Mucosa of descending colon (tissue), 3 donors: ENCODE results near the gene TCF15. TPM values are rescaled to one million over a fixed set of nuclear protein-coding genes. Genes with fewer than 3 reads are reported as not detected.

Experiments
- ATAC-seq: fragments of 200-7000 bp; cut with Tn5 transposase; one replicate; pipeline ENCODE4 v1.9.1; 2020; ENCODE audit warnings: mild to moderate bottlenecking, moderate library complexity
- DNase-seq, 3 donors: peaks; one replicate each; pipeline ENCODE4 v3.0.0-alpha.2; 2020
- H3K36me3 ChIP-seq: fragments of 200-600 bp; one replicate; pipeline ENCODE4 v1.8.0; 2021; ENCODE audit warnings: low read depth, mild to moderate bottlenecking
- H3K4me1 ChIP-seq: fragments of 200-600 bp; one replicate; pipeline ENCODE4 v1.8.0; 2021; ENCODE audit warnings: low read depth, mild to moderate bottlenecking
- H3K4me3 ChIP-seq: fragments of 200-600 bp; one replicate; pipeline ENCODE4 v1.8.0; 2021; ENCODE audit warnings: mild to moderate bottlenecking
- H3K9me3 ChIP-seq: fragments of 200-600 bp; one replicate; pipeline ENCODE4 v1.8.0; 2021; ENCODE audit warnings: mild to moderate bottlenecking
- CTCF ChIP-seq: fragments of 200-600 bp; IDR thresholded peaks from one replicate; pipeline ENCODE4 v1.8.0; 2022; ENCODE audit warnings: antibody characterized with exemption, mild to moderate bottlenecking
- intact Hi-C, 2 donors: fragments of 100-400 bp; cut with DNase I in 1 of 2; cut with micrococcal nuclease in 1 of 2; formaldehyde crosslinking; loops; one replicate each; pipeline versions ENCODE4 v1.11.0 to v1.11.1; 2022; cut with DNase I, micrococcal nuclease
- total RNA-seq, 3 donors: library from RNA; stranded (reverse); fragmentation: NEBNext Ultra II Directional in 2 of 3; extraction: Animal tissue kit (Norgen Biotek cat#: 25700) in 2 of 3; gene quantifications; one replicate each; pipeline versions ENCODE4 v1.2.1 to v1.2.4, GENCODE V29; 2021 to 2023
- donor health status: DM: no; HTN: no; CAD: no; lungs with moderate emphysema.
- donor health status: DM: no; HTN: no; CAD: no.
- donor health status: DM: no; HTN: yes; CAD: no.

Gene TCF15
- total RNA-seq, 3 donors from 2014 or later: 0.82 TPM; not detected in 2

DNA sequence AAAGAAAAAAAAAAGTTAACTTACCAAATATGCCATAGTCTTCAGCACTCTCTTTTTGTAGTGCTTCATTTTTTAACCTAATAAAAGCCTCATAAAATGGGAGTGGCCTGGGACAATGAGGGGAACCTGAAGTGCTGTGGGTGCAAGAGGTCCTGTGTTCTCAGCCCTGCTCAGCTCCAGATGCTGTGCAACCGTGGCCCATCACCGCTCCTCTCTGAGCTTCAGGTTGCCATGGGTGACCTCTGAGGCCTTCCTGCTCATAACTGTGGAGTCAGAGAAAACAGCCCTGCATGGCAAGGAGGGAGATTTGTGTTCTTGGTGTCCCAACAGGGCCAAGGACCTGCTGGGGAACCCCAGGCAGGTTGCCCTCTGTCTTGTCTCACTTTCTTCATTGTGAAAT is 10.0 kb downstream of the TCF15 start:
- intact Hi-C loops: no loop called here
- ATAC-seq (no peak), DNase-seq (no peak)
- no peaks in the 10 kb centered on the region for H3K4me1 ChIP-seq
- no peaks in the 10 kb centered on the region for H3K9me3 ChIP-seq
- H3K36me3 ChIP-seq: no peaks in the 10 kb centered on the region
- no peak overlapping the region for H3K4me3 ChIP-seq
- TF ChIP-seq CTCF: no peak

- no peak for ATAC-seq
Measured at GRCh38 chr20:598133-598850, 11.8 kb downstream of the TCF15 start.

GRCh38 chr20:597560-597959 is 12.5 kb downstream of the TCF15 start:
- no peaks in the 10 kb centered on the region for H3K36me3 ChIP-seq
- no peaks in the 10 kb centered on the region for H3K4me1 ChIP-seq
- no peak for TF ChIP-seq CTCF
- no peak for DNase-seq
- H3K9me3 ChIP-seq: no peaks in the 10 kb centered on the region
- no peak overlapping the region for H3K4me3 ChIP-seq
- no peak for ATAC-seq
- intact Hi-C loops: no loop called here

More at GRCh38 chr20:598133-598850, 11.8 kb downstream of the TCF15 start:
- intact Hi-C loops: no loop called here
- DNase-seq: no peak
- no peaks in the 10 kb centered on the region for H3K9me3 ChIP-seq
- no peaks in the 10 kb centered on the region for H3K4me1 ChIP-seq
- TF ChIP-seq CTCF: no peak
- H3K4me3 ChIP-seq: no peak overlapping the region
- no peaks in the 10 kb centered on the region for H3K36me3 ChIP-seq

- TF ChIP-seq CTCF: no peak
- H3K4me1 ChIP-seq: no peaks in the 10 kb centered on the region
- DNase-seq (no peak), ATAC-seq (no peak)
- intact Hi-C loops: no loop called here
- H3K36me3 ChIP-seq: no peaks in the 10 kb centered on the region
- H3K9me3 ChIP-seq: no peaks in the 10 kb centered on the region
- H3K4me3 ChIP-seq: no peak overlapping the region
Measured at GRCh38 chr20:595330-596308, 14.5 kb downstream of the TCF15 start.

DNA sequence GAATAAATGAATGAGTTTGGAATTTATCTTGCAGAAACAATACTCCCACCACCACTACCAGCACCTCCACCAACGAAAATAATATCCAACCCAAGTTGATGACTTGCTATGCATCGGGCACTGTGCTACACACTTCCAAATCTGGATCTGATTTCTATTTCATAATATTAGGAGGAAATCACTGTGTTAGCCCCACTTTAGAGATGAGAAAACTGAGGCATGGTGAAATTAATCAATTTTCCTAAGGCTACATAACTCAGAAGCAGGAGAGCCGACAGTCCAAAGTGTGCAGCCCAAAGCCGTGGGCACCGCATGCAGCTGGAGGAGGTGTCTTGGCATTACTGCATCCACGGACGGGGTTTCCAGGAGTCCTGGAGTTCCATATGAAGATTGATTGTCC is 17.6 kb downstream of the TCF15 start:
- DNase-seq (no peak), ATAC-seq (no peak)
- intact Hi-C loops: no loop called here
- H3K36me3 ChIP-seq: no peaks in the 10 kb centered on the region
- TF ChIP-seq CTCF: no peak
- no peaks in the 10 kb centered on the region for H3K4me1 ChIP-seq
- H3K4me3 ChIP-seq: no peak overlapping the region
- no peaks in the 10 kb centered on the region for H3K9me3 ChIP-seq
